ENCODE measurements around the gene CMSS1.

CMSS1 gene

DNA sequence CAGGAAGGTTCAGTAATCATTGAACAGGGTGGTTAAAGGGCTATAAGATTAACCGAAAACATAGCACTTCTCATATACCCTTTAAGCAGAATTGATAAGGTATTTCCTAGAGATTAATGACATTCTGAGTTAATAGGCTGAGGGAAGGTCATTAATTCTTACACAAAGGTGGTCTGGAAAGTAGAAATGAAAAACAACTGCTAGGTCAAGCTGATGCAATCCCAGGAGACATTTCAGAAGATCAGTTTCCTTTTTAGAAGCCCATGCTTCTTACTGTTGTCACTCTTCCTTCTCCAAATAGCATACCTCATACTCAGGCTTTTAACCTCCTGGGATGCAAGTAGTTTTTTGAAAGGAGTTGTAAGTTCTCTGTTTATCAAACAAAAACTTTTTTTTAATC lies 287.8 kb downstream of the CMSS1 start:
- TF ChIP-seq, protein P1, sequence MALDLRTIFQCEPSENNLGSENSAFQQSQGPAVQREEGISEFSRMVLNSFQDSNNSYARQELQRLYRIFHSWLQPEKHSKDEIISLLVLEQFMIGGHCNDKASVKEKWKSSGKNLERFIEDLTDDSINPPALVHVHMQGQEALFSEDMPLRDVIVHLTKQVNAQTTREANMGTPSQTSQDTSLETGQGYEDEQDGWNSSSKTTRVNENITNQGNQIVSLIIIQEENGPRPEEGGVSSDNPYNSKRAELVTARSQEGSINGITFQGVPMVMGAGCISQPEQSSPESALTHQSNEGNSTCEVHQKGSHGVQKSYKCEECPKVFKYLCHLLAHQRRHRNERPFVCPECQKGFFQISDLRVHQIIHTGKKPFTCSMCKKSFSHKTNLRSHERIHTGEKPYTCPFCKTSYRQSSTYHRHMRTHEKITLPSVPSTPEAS (tag by site-specific recombination; IDR thresholded peaks at IDR 0.05), result no peak
- TF ChIP-seq ZNF174 (tag by site-specific recombination; IDR thresholded peaks at IDR 0.05) (no peak), ZFHX2 (tag by site-specific recombination; conservative IDR thresholded peaks at IDR 0.05) (no peak), ZNF707 (tag by site-specific recombination; IDR thresholded peaks at IDR 0.05) (no peak), ZNF133 (tag by site-specific recombination; IDR thresholded peaks at IDR 0.05) (no peak), SP2 (tag by site-specific recombination; IDR thresholded peaks at IDR 0.05) (no peak), ZNF155 (tag by site-specific recombination; IDR thresholded peaks at IDR 0.05) (no peak), ZNF311 (tag by site-specific recombination; IDR thresholded peaks at IDR 0.05; ENCODE audit: borderline replicate concordance) (no peak), KLF16 (tag by site-specific recombination; IDR thresholded peaks at IDR 0.05) (no peak)
- TF ChIP-seq, protein P2, sequence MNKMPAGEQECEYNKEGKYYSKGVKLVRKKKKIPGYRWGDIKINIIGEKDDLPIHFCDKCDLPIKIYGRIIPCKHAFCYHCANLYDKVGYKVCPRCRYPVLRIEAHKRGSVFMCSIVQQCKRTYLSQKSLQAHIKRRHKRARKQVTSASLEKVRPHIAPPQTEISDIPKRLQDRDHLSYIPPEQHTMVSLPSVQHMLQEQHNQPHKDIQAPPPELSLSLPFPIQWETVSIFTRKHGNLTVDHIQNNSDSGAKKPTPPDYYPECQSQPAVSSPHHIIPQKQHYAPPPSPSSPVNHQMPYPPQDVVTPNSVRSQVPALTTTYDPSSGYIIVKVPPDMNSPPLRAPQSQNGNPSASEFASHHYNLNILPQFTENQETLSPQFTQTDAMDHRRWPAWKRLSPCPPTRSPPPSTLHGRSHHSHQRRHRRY (tag by site-specific recombination; IDR thresholded peaks at IDR 0.05), result no peak
- Histone ChIP-seq H3K27ac (ENCODE audit: extremely low read depth, low read depth, low read length) (peak overlapping the region; percentile 32; the same call in 1 of the 2 replicates), H3K9me3 (ENCODE audit: control insufficient read depth, insufficient read depth, low read depth, low read length) (no peaks in the 10 kb centered on the region), H3K36me3 (ENCODE audit: control insufficient read depth in 2 of 2, insufficient read depth in 1 of 2, low read length in 2 of 2) (no peaks in the 10 kb centered on the region), H3K4me1 (ENCODE audit: control insufficient read depth, insufficient read depth, low read length) (peaks cover 24% of the 10 kb centered on the region), H3K4me3 (ENCODE audit: low read depth, low read length) (no peak overlapping the region)
- ChIA-PET CTCF (interaction anchor here (0.6 to 1.5 kb wide), 4 partner anchors 15 to 1090 kb away, joined by 3 to 4 read pairs (median 3); no protein-coding TSS in a partner anchor), POLR2A (no interaction called here)

DNA sequence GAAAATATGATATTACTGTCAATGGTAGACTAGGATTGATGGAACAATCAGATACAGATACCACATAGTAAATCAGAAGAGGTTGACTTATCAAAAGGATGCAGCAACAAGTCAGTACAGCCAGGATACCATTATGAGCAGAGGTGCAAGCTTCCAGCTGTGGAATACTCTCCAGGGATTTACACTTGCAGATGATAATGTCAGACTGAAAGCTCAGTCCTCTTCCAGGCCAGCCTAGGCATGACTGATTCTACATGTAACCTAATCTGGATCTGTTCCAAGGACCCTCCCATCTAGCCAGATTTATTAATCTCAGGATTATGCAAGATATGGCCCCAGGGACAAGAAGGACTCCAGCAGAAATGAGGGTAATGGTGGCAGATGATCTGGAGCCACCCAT lies 288.4 kb downstream of the CMSS1 start:
- Histone ChIP-seq H3K4me3 (ENCODE audit: low read depth, low read length) (no peak overlapping the region), H3K36me3 (ENCODE audit: control insufficient read depth in 2 of 2, insufficient read depth in 1 of 2, low read length in 2 of 2) (no peaks in the 10 kb centered on the region), H3K9me3 (ENCODE audit: control insufficient read depth, insufficient read depth, low read depth, low read length) (no peaks in the 10 kb centered on the region), H3K4me1 (ENCODE audit: control insufficient read depth, insufficient read depth, low read length) (peaks cover 24% of the 10 kb centered on the region), H3K27ac (ENCODE audit: extremely low read depth, low read depth, low read length) (peak overlapping the region; percentile 13; the same call in 1 of the 2 replicates)
- ChIA-PET CTCF (interaction anchor here (0.6 to 1.2 kb wide), 4 partner anchors 37 to 1090 kb away, joined by 3 read pairs; no protein-coding TSS in a partner anchor), POLR2A (no interaction called here)
- TF ChIP-seq ZBTB8A (tag by site-specific recombination; IDR thresholded peaks at IDR 0.05) (no peak), ZNF791 (tag by site-specific recombination; IDR thresholded peaks at IDR 0.05) (no peak), ZNF37A (tag by site-specific recombination; IDR thresholded peaks at IDR 0.05) (no peak), ZNF335 (tag by site-specific recombination; conservative IDR thresholded peaks at IDR 0.05) (no peak), MYNN (tag by site-specific recombination; IDR thresholded peaks at IDR 0.05; ENCODE audit: borderline replicate concordance) (no peak), ZNF521 (tag by site-specific recombination; IDR thresholded peaks at IDR 0.05) (no peak), ZNF600 (tag by site-specific recombination; IDR thresholded peaks at IDR 0.05) (0 out of 2 replicates have a peak, but pooled peaks have one; percentile 9), ZIC2 (tag by site-specific recombination; IDR thresholded peaks at IDR 0.05) (peak; percentile 20; the same call in 1 of the 2 replicates), ZNF341 (tag by site-specific recombination; IDR thresholded peaks at IDR 0.05; ENCODE audit: low read depth) (no peak), ZBTB17 (tag by site-specific recombination; IDR thresholded peaks at IDR 0.05) (peak; percentile 38; the same call in 1 of the 2 replicates), SCRT2 (tag by site-specific recombination; IDR thresholded peaks at IDR 0.05) (peak; percentile 84), REPIN1 (tag by site-specific recombination; IDR thresholded peaks at IDR 0.05; ENCODE audit: low read depth) (no peak)
- TF ChIP-seq, protein P3, sequence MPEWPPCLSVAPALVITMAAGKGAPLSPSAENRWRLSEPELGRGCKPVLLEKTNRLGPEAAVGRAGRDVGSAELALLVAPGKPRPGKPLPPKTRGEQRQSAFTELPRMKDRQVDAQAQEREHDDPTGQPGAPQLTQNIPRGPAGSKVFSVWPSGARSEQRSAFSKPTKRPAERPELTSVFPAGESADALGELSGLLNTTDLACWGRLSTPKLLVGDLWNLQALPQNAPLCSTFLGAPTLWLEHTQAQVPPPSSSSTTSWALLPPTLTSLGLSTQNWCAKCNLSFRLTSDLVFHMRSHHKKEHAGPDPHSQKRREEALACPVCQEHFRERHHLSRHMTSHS (tag by site-specific recombination; IDR thresholded peaks at IDR 0.05), result no peak
- TF ChIP-seq, protein P4, sequence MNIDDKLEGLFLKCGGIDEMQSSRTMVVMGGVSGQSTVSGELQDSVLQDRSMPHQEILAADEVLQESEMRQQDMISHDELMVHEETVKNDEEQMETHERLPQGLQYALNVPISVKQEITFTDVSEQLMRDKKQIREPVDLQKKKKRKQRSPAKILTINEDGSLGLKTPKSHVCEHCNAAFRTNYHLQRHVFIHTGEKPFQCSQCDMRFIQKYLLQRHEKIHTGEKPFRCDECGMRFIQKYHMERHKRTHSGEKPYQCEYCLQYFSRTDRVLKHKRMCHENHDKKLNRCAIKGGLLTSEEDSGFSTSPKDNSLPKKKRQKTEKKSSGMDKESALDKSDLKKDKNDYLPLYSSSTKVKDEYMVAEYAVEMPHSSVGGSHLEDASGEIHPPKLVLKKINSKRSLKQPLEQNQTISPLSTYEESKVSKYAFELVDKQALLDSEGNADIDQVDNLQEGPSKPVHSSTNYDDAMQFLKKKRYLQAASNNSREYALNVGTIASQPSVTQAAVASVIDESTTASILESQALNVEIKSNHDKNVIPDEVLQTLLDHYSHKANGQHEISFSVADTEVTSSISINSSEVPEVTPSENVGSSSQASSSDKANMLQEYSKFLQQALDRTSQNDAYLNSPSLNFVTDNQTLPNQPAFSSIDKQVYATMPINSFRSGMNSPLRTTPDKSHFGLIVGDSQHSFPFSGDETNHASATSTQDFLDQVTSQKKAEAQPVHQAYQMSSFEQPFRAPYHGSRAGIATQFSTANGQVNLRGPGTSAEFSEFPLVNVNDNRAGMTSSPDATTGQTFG (tag by site-specific recombination; IDR thresholded peaks at IDR 0.05; ENCODE audit: borderline replicate concordance), result no peak
- TF ChIP-seq, protein P5, sequence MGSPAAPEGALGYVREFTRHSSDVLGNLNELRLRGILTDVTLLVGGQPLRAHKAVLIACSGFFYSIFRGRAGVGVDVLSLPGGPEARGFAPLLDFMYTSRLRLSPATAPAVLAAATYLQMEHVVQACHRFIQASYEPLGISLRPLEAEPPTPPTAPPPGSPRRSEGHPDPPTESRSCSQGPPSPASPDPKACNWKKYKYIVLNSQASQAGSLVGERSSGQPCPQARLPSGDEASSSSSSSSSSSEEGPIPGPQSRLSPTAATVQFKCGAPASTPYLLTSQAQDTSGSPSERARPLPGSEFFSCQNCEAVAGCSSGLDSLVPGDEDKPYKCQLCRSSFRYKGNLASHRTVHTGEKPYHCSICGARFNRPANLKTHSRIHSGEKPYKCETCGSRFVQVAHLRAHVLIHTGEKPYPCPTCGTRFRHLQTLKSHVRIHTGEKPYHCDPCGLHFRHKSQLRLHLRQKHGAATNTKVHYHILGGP (tag by site-specific recombination; IDR thresholded peaks at IDR 0.05), result 0 out of 2 replicates have a peak, but pooled peaks have one; percentile 27
- TF ChIP-seq, protein P6, sequence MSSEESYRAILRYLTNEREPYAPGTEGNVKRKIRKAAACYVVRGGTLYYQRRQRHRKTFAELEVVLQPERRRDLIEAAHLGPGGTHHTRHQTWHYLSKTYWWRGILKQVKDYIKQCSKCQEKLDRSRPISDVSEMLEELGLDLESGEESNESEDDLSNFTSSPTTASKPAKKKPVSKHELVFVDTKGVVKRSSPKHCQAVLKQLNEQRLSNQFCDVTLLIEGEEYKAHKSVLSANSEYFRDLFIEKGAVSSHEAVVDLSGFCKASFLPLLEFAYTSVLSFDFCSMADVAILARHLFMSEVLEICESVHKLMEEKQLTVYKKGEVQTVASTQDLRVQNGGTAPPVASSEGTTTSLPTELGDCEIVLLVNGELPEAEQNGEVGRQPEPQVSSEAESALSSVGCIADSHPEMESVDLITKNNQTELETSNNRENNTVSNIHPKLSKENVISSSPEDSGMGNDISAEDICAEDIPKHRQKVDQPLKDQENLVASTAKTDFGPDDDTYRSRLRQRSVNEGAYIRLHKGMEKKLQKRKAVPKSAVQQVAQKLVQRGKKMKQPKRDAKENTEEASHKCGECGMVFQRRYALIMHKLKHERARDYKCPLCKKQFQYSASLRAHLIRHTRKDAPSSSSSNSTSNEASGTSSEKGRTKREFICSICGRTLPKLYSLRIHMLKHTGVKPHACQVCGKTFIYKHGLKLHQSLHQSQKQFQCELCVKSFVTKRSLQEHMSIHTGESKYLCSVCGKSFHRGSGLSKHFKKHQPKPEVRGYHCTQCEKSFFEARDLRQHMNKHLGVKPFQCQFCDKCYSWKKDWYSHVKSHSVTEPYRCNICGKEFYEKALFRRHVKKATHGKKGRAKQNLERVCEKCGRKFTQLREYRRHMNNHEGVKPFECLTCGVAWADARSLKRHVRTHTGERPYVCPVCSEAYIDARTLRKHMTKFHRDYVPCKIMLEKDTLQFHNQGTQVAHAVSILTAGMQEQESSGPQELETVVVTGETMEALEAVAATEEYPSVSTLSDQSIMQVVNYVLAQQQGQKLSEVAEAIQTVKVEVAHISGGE (tag by site-specific recombination; conservative IDR thresholded peaks at IDR 0.05; ENCODE audit: low read depth), result no peak
